H4 (cell line): ENCODE measurements around the gene OR2W3. TPM values are rescaled to one million over a fixed set of nuclear protein-coding genes. Genes with fewer than 3 reads are reported as not detected.

Experiments used
- DNase-seq: peaks from one replicate; pipeline ENCODE4 v3.0.0-alpha.2; 2015; ENCODE audit warnings: low spot score
- total RNA-seq: library from RNA; depleted of rRNA; stranded (reverse); fragments of >200 nt; shearing (Covaris generic); gene quantifications from 2 replicates; pipeline ENCODE4 v1.2.3, GENCODE V29; 2014; rRNA removed

Gene OR2W3
- total RNA-seq: not detected in 2 replicates

GRCh38 chr1:247895163-247895637, at the start of gene OR2W3:
Gene OR2W3 (plus strand): TSS chr1:247895587. CDS start chr1:247895587, 0 bp downstream.
- no peak for DNase-seq

- no peak for DNase-seq
Measured at GRCh38 chr1:247845693-247846017, 49.7 kb upstream of the OR2W3 start.

- no peak for DNase-seq
Measured at GRCh38 chr1:247848346-247848745, 47.0 kb upstream of the OR2W3 start.

GRCh38 chr1:247849616-247850015, 45.8 kb upstream of the OR2W3 start:
- no peak for DNase-seq

GRCh38 chr1:247854899-247855545, 40.4 kb upstream of the OR2W3 start:
- DNase-seq: no peak

GRCh38 chr1:247855911-247856310, 39.5 kb upstream of the OR2W3 start:
- no peak for DNase-seq

GRCh38 chr1:247857069-247857984, 38.1 kb upstream of the OR2W3 start, which contains the start of gene TRIM58:
Gene TRIM58 (plus strand): TSS chr1:247857187. CDS start chr1:247857247, 60 bp downstream.
- no peak for DNase-seq

GRCh38 chr1:247857985-247858619, 37.3 kb upstream of the OR2W3 start:
- DNase-seq: no peak

GRCh38 chr1:247862756-247863155, 32.6 kb upstream of the OR2W3 start:
- no peak for DNase-seq

GRCh38 chr1:247864644-247865043, 30.7 kb upstream of the OR2W3 start:
- no peak for DNase-seq

GRCh38 chr1:247865416-247865815, 30.0 kb upstream of the OR2W3 start:
- no peak for DNase-seq

- no peak for DNase-seq
Measured at GRCh38 chr1:247883346-247883745, 12.0 kb upstream of the OR2W3 start.

GRCh38 chr1:247884797-247885413, 10.5 kb upstream of the OR2W3 start:
- no peak for DNase-seq

GRCh38 chr1:247895976-247896375, 589 bp downstream of the OR2W3 start:
- no peak for DNase-seq

- no peak for DNase-seq
Measured at GRCh38 chr1:247904122-247904521, 8.7 kb downstream of the OR2W3 start.

GRCh38 chr1:247905181-247905580, 9.8 kb downstream of the OR2W3 start:
- DNase-seq: no peak

- DNase-seq: no peak
Measured at GRCh38 chr1:247905910-247906503, 10.6 kb downstream of the OR2W3 start.

GRCh38 chr1:247906504-247907047, 11.2 kb downstream of the OR2W3 start:
- peak; percentile 77 for DNase-seq

GRCh38 chr1:247908766-247909165, 13.4 kb downstream of the OR2W3 start:
- DNase-seq: no peak

- no peak for DNase-seq
Measured at GRCh38 chr1:247913786-247914185, 18.4 kb downstream of the OR2W3 start.
